H1 (cell line): ENCODE results near the gene DNAH1. TPM values are rescaled to one million over a fixed set of nuclear protein-coding genes. Genes with fewer than 3 reads are reported as not detected.

Experiments
- CTCF ChIA-PET: fragments of 300-600 bp; sonication (Branson Sonifier 250); formaldehyde crosslinking; loops from one replicate; lab custom pipeline; 2021; ENCODE audit not compliant: partially characterized antibody; lab: Charles Lee
- POLR2A ChIA-PET: fragments of 300-600 bp; sonication (Branson Sonifier 250); formaldehyde crosslinking; loops from one replicate; lab custom pipeline; 2021; ENCODE audit warnings: inconsistent platforms; ENCODE audit not compliant: partially characterized antibody; lab: Charles Lee
- DNase-seq, 2 experiments: peaks; one replicate each; pipeline versions ENCODE4 v3.0.0 to v3.0.0-alpha.2; 2010 to 2022; ENCODE audit warnings: low spot score in 2 of 2, low read depth in 1 of 2, mixed read lengths in 1 of 2
- FAIRE-seq: peaks from 2 replicates; lab custom pipeline; 2011; peaks lifted over from hg19 to GRCh38; lab: Jason Lieb, UNC
- H2AFZ ChIP-seq: 2 replicates; pipeline ENCODE4 v1.8.1; 2012; ENCODE audit warnings: low read length, inconsistent platforms
- H2AK5ac ChIP-seq: 2 replicates; pipeline ENCODE4 v1.6.1; 2013; ENCODE audit warnings: low read depth, low read length
- H2BK120ac ChIP-seq: replicated peaks from 2 replicates; pipeline ENCODE3; 2013; ENCODE audit warnings: low read depth, low read length, inconsistent platforms
- H2BK12ac ChIP-seq: 2 replicates; pipeline ENCODE4 v1.6.1; 2013; ENCODE audit warnings: low read depth, low read length
- H2BK15ac ChIP-seq: 2 replicates; pipeline ENCODE4 v1.6.1; 2013; ENCODE audit warnings: low read length
- H2BK20ac ChIP-seq: 2 replicates; pipeline ENCODE4 v1.6.1; 2013; ENCODE audit warnings: low read length
- H2BK5ac ChIP-seq: 2 replicates; pipeline ENCODE4 v1.6.1; 2013; ENCODE audit warnings: low read depth, low read length
- H3K14ac ChIP-seq: 2 replicates; pipeline ENCODE4 v1.6.1; 2013; ENCODE audit warnings: inconsistent platforms; ENCODE audit not compliant: insufficient read length
- H3K18ac ChIP-seq: 2 replicates; pipeline ENCODE4 v1.6.1; 2013; ENCODE audit warnings: low read length; ENCODE audit errors: extremely low read depth
- H3K23ac ChIP-seq: 2 replicates; pipeline ENCODE4 v1.6.1; 2013; ENCODE audit warnings: inconsistent platforms; ENCODE audit not compliant: insufficient read length
- H3K23me2 ChIP-seq: 2 replicates; pipeline ENCODE4 v1.6.1; 2013; ENCODE audit warnings: low read depth, low read length
- H3K27ac ChIP-seq: 2 replicates; pipeline ENCODE4 v1.6.1; 2011; ENCODE audit warnings: low read depth, low read length, inconsistent platforms
- H3K27me3 ChIP-seq, 4 experiments: replicated peaks in 1 of 4; 1 replicate in 1 of 4; 2 replicates in 3 of 4; pipeline versions ENCODE4 v1.6.1 to v1.8.1; 2011 to 2013; ENCODE audit warnings: low read length in 3 of 4, mild to moderate bottlenecking in 3 of 4, inconsistent platforms in 2 of 4, mixed read lengths in 2 of 4, moderate library complexity in 1 of 4; ENCODE audit not compliant: control insufficient read depth in 3 of 4, insufficient read depth in 3 of 4; ENCODE audit errors: extremely low read depth in 1 of 4
- H3K36me3 ChIP-seq, 4 experiments: 2 replicates each; pipeline versions ENCODE4 v1.6.1 to v1.8.1; 2011 to 2013; ENCODE audit warnings: mild to moderate bottlenecking in 4 of 4, low read length in 3 of 4, moderate library complexity in 2 of 4, control low read depth in 1 of 4, inconsistent platforms in 1 of 4; ENCODE audit not compliant: insufficient read depth in 4 of 4, control insufficient read depth in 2 of 4
- H3K4ac ChIP-seq: replicated peaks from 2 replicates; pipeline ENCODE3; 2013; ENCODE audit warnings: low read length, low read depth, mixed read lengths, inconsistent platforms; ENCODE audit not compliant: insufficient read length
- H3K4me1 ChIP-seq, 4 experiments: replicated peaks in 1 of 4; 1 replicate in 1 of 4; 2 replicates in 3 of 4; pipeline versions ENCODE4 v1.6.1 to v1.8.1; 2011 to 2013; ENCODE audit warnings: low read length in 3 of 4, inconsistent platforms in 2 of 4, mixed read lengths in 1 of 4; ENCODE audit not compliant: insufficient read depth in 4 of 4, control insufficient read depth in 3 of 4
- H3K4me2 ChIP-seq, 2 experiments: 2 replicates each; pipeline versions ENCODE4 v1.6.1 to v1.8.1; 2011 to 2013; ENCODE audit warnings: low read depth in 2 of 2, low read length in 2 of 2, control low read depth in 1 of 2, inconsistent platforms in 1 of 2, mild to moderate bottlenecking in 1 of 2; ENCODE audit not compliant: insufficient read depth in 1 of 2
- H3K4me3 ChIP-seq, 4 experiments: fragments of 200-600, 300-600 bp in 1 of 4; sonication (generic), shearing (Covaris generic), sonication (Bioruptor Twin) in 1 of 4; 2 replicates each; pipeline versions ENCODE4 v1.5.1 to v1.8.1; 2011 to 2016; ENCODE audit warnings: low read length in 4 of 4, low read depth in 3 of 4, control low read depth in 2 of 4, inconsistent platforms in 2 of 4, mild to moderate bottlenecking in 2 of 4, mixed read lengths in 1 of 4, moderate library complexity in 1 of 4; ENCODE audit not compliant: insufficient read depth in 2 of 4; ENCODE audit errors: extremely low read depth in 1 of 4
- H3K56ac ChIP-seq: replicated peaks from 2 replicates; pipeline ENCODE3; 2013; ENCODE audit warnings: low read depth, mild to moderate bottlenecking, mixed read lengths, low read length, inconsistent platforms; ENCODE audit not compliant: insufficient read length
- H3K79me1 ChIP-seq: 2 replicates; pipeline ENCODE4 v1.6.1; 2013; ENCODE audit warnings: low read depth, low read length, control low read depth
- H3K79me2 ChIP-seq, 2 experiments: 2 replicates each; pipeline versions ENCODE4 v1.6.1 to v1.8.1; 2012 to 2013; ENCODE audit warnings: low read length in 2 of 2, mild to moderate bottlenecking in 2 of 2, inconsistent platforms in 1 of 2; ENCODE audit not compliant: insufficient read depth in 2 of 2, control insufficient read depth in 1 of 2
- H3K9ac ChIP-seq, 4 experiments: replicated peaks in 1 of 4; 1 replicate in 1 of 4; 2 replicates in 3 of 4; pipeline versions ENCODE4 v1.6.1 to v1.8.1; 2011 to 2013; ENCODE audit warnings: low read depth in 3 of 4, low read length in 3 of 4, control low read depth in 2 of 4, mild to moderate bottlenecking in 2 of 4, moderate library complexity in 2 of 4, inconsistent platforms in 1 of 4; ENCODE audit errors: extremely low read depth in 1 of 4
- H3K9me3 ChIP-seq, 2 experiments: 2 replicates each; pipeline versions ENCODE4 v1.6.1 to v1.8.1; 2012 to 2013; ENCODE audit warnings: mild to moderate bottlenecking in 2 of 2, moderate library complexity in 2 of 2, control low read depth in 1 of 2, inconsistent platforms in 1 of 2, low read depth in 1 of 2, low read length in 1 of 2, mixed read lengths in 1 of 2; ENCODE audit not compliant: insufficient read depth in 2 of 2
- H4K20me1 ChIP-seq, 2 experiments: replicated peaks in 1 of 2; 2 replicates each; pipeline versions ENCODE3 to v1.8.1; 2011 to 2013; ENCODE audit warnings: inconsistent platforms in 2 of 2, low read length in 2 of 2, mild to moderate bottlenecking in 1 of 2; ENCODE audit not compliant: insufficient read depth in 2 of 2, control insufficient read depth in 1 of 2
- H4K5ac ChIP-seq: 2 replicates; pipeline ENCODE4 v1.6.1; 2013; ENCODE audit warnings: low read length, low read depth, mixed read lengths, inconsistent platforms; ENCODE audit not compliant: insufficient read length
- H4K8ac ChIP-seq: 2 replicates; pipeline ENCODE4 v1.8.0; 2013; ENCODE audit warnings: mild to moderate bottlenecking, moderate library complexity, low read length, inconsistent platforms; ENCODE audit not compliant: insufficient read depth; ENCODE audit errors: extremely low read depth
- H4K91ac ChIP-seq: replicated peaks from 2 replicates; pipeline ENCODE3; 2013; ENCODE audit warnings: low read length, mixed read lengths, inconsistent platforms; ENCODE audit not compliant: insufficient read length
- CBX5 ChIP-seq: fragments of 300-800, 300-1000 bp; sonication (generic); IDR thresholded peaks from 2 replicates; pipeline ENCODE4 v1.7.1; 2016; ENCODE audit warnings: antibody characterized with exemption, low read length, low read depth
- CBX8 ChIP-seq: fragments of 300-800, 300-1000 bp; sonication (generic); IDR thresholded peaks from 2 replicates; pipeline ENCODE4 v1.7.1; 2016; ENCODE audit warnings: low read depth, low read length, borderline replicate concordance
- CTBP2 ChIP-seq: IDR thresholded peaks from 2 replicates; pipeline ENCODE4 v1.7.0; 2011; ENCODE audit warnings: borderline replicate concordance, mild to moderate bottlenecking, moderate library complexity, mixed read lengths, low read length; ENCODE audit not compliant: insufficient read depth, insufficient read length
- KDM5A ChIP-seq: fragments of 200-600 bp; IDR thresholded peaks from 2 replicates; pipeline ENCODE4 v1.7.1; 2012; ENCODE audit warnings: mild to moderate bottlenecking, low read length, inconsistent platforms, mixed read lengths
- NANOG ChIP-seq: IDR thresholded peaks from 2 replicates; pipeline ENCODE4 v1.6.1; 2011; ENCODE audit warnings: low read length, low read depth, mild to moderate bottlenecking, inconsistent platforms; ENCODE audit not compliant: insufficient read depth, poor library complexity, severe bottlenecking
- RBBP5 ChIP-seq: IDR thresholded peaks from 2 replicates; pipeline ENCODE4 v1.7.1; 2012; ENCODE audit warnings: low read depth, mild to moderate bottlenecking, inconsistent platforms, low read length, moderate library complexity, borderline replicate concordance
- WGBS, 2 experiments: shearing (Covaris generic) in 1 of 2; methylation state at CpG; one replicate each; pipeline versions ENCODE4 v1.1.6 to v1.1.7; 2013 to 2015; ENCODE audit warnings: low lambda C conversion rate in 2 of 2, mixed read lengths in 2 of 2, inconsistent platforms in 1 of 2, low coverage in 1 of 2, missing lambda C conversion rate in 1 of 2; ENCODE audit not compliant: insufficient replicate concordance in 2 of 2, insufficient coverage in 1 of 2, insufficient read length in 1 of 2; ENCODE audit errors: extremely low coverage in 1 of 2, missing lambda C conversion rate in 1 of 2; 5-methylcytosine and 5-hydroxymethylcytosine counted together
- polyA plus RNA-seq, 7 experiments: library from polyadenylated mRNA; depleted of rRNA in 3 of 7; stranded (reverse) in 5 of 7; unstranded in 2 of 7; fragments of >200 nt in 5 of 7; fragments of 200-250 nt in 2 of 7; gene quantifications; 1 replicate in 5 of 7; 2 replicates in 1 of 7; 4 replicates in 1 of 7; pipeline versions ENCODE4 v1.2.1 to v1.2.3, GENCODE V29; 2011 to 2013; ENCODE audit warnings: missing spikeins in 2 of 7, mixed read lengths in 2 of 7
- total RNA-seq: library from RNA; stranded (reverse); fragmentation: NEBNext Ultra II Directional; extraction: Animal tissue kit (Norgen Biotek cat#: 25700); gene quantifications from 2 replicates; pipeline ENCODE4 v1.2.1, GENCODE V29; 2021

Gene DNAH1
- total and polyA plus RNA-seq, 2 of the 8 experiments (the other 6 are each of a cell fraction or from before 2014, with no cell fraction given), result 1.0 to 1.5 TPM

GRCh38 chr3:52408466-52408865 is 92.3 kb downstream of the DNAH1 start:
- no peak overlapping the region for H2BK20ac ChIP-seq
- no peak overlapping the region for H2AK5ac ChIP-seq
- no peak overlapping the region for H2BK12ac ChIP-seq
- H4K91ac ChIP-seq, result no peak overlapping the region
- peaks cover 0 to 14% of the 10 kb centered on the region in 2 experiments; a peak in 2 of 4 replicates for H3K79me2 ChIP-seq
- no peak overlapping the region for H3K9ac ChIP-seq
- peak overlapping the region in 1 of 2 experiments; percentile 97; a peak in 3 of 4 replicates for H3K4me2 ChIP-seq
- peaks cover 4% of the 10 kb centered on the region; the same call in 1 of the 2 replicates for H3K79me1 ChIP-seq
- ChIA-PET CTCF (interaction anchor here (0.8 to 11.1 kb wide), 2 partner anchors 20 to 36 kb away, joined by 3 to 150 read pairs; no protein-coding TSS in a partner anchor), POLR2A (interaction anchor here (0.9 to 1.4 kb wide), 2 partner anchors 10 to 13 kb away, joined by 3 to 4 read pairs; no protein-coding TSS in a partner anchor)
- no peak overlapping the region for H2BK120ac ChIP-seq
- no peaks in the 10 kb centered on the region for H3K27me3 ChIP-seq
- H3K27ac ChIP-seq, result no peak overlapping the region
- no peaks in the 10 kb centered on the region for H3K9me3 ChIP-seq
- no peak for DNase-seq
- H3K4me1 ChIP-seq, result peaks cover 0 to 14% (median 4%) of the 10 kb centered on the region in 4 experiments; a peak in 6 of 7 replicates
- H3K23me2 ChIP-seq, result peaks cover 11% of the 10 kb centered on the region
- no peak overlapping the region for H4K5ac ChIP-seq
- H3K14ac ChIP-seq, result no peak overlapping the region
- no peak overlapping the region for H3K23ac ChIP-seq
- H4K20me1 ChIP-seq, result peaks cover 3 to 4% of the 10 kb centered on the region in 2 experiments
- no peak for FAIRE-seq
- H4K8ac ChIP-seq, result no peak overlapping the region
- no peak overlapping the region for H2AFZ ChIP-seq
- TF ChIP-seq KDM5A, result no peak
- TF ChIP-seq NANOG, result no peak
- TF ChIP-seq CTBP2, result no peak
- no peak for TF ChIP-seq CBX5
- no peak for TF ChIP-seq CBX8
- TF ChIP-seq RBBP5, result no peak
- H2BK15ac ChIP-seq, result no peak overlapping the region
- WGBS, 2 experiments, result 90% methylated on average over 8 of the region's 8 CpGs; no CpG with 5 or more reads in 1 of the 2 experiments
- H3K18ac ChIP-seq, result no peak overlapping the region
- no peak overlapping the region for H2BK5ac ChIP-seq
- peaks cover 20 to 41% (median 38%) of the 10 kb centered on the region in 4 experiments for H3K36me3 ChIP-seq
- H3K56ac ChIP-seq, result no peak overlapping the region
- peak overlapping the region in 1 of 4 experiments; percentile 100; a peak in 1 of 8 replicates for H3K4me3 ChIP-seq
- H3K4ac ChIP-seq, result no peak overlapping the region
